Stimulated activated CD4-positive, alpha-beta T cell treated with anti-CD3 and anti-CD28 coated beads, Interleukin-15, amount 100 ng/mL, for 48 hours (primary cell): ENCODE results near the gene RPS25.
"Not testable (repeated sequence)": the region's sequence is repeated elsewhere in the genome, so short reads cannot be mapped to it uniquely, and the experiment has no call there.

ENCODE experiments used
- DNase-seq, 2 donors: peaks; one replicate each; pipeline ENCODE4 v3.0.0-alpha.2; 2020; ENCODE audit warnings: low read depth in 2 of 2

Gene RPS25

DNA sequence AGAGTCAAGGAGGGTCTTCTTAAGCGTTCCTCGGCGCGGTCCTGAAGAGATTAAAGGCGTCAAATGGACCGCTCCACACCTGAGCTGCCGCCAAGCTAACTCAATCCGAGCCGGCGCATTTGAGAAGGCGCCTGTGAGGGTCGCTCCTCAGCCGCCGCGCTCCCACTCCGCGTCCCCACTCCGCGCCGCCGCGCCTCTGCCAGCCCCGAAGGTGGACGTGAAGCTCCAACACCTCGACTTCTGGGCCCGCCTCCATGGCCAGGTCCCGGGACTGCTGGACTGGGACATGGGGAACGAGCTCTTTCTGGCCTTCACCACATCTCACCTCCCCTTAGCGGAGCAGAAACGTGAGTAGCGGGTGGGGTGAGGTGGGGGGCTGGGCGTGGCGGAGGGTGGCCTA lies 46.5 kb downstream of the RPS25 start, which contains the start of gene FOXR1:
Gene FOXR1, plus strand, starts transcription at position 116 of the 400 bp plus-strand sequence. Its CDS starts 171 bp downstream, at position 287.
- no peak for DNase-seq

DNA sequence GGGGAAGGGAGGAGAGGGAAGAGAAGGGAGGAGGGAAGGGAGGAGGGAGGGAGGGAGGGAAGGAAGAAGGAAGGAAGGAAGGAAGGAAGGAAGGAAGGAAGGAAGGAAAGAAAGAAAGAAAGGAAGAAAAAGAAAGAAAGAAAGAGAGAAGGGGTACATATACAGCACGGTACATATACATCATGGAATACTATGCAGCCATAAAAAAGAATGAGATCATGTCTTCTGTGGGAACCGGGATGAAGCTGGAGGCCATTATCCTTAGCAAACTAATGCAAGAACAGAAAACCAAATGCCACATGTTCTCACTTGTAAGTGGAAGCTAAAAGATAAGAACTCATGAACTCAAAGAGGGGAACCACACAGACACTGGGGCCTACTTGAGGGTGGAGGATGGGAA lies 48.6 kb downstream of the RPS25 start:
- not testable (repeated sequence) for DNase-seq
